ENCODE measurements around the gene ROPN1. TPM values are rescaled to one million over a fixed set of nuclear protein-coding genes. Genes with fewer than 3 reads are reported as not detected.
"Not testable (repeated sequence)": the region's sequence is repeated elsewhere in the genome, so short reads cannot be mapped to it uniquely, and the experiment has no call there.

ROPN1 gene
- total RNA-seq, 3 donors from 2014 or later (not counting 1 experiment from before 2014, with no cell fraction given) = not detected

- WGBS (ENCODE audit: insufficient coverage) = 96% methylated on average over 1 of the region's 1 CpG
- Histone ChIP-seq H3K36me3 (ENCODE audit: control insufficient read depth, insufficient read depth, low read length) (no peaks in the 10 kb centered on the region), H3K9me3 (ENCODE audit: control insufficient read depth, insufficient read depth, low read length) (no peaks in the 10 kb centered on the region), H3K27me3 (ENCODE audit: control insufficient read depth, insufficient read depth, low read length) (peaks cover 4% of the 10 kb centered on the region), H3K27ac (ENCODE audit: low read length) (no peak overlapping the region), H3K4me1 (ENCODE audit: control insufficient read depth, insufficient read depth, low read length) (no peaks in the 10 kb centered on the region), H3K4me3 (ENCODE audit: low read length) (no peak overlapping the region)
- no peaks in the 10 kb centered on the region for H3K36me3 Mint-ChIP-seq
- DNase-seq (no peak), ATAC-seq (no peak)
- no peaks in the 10 kb centered on the region for H3K9me3 Mint-ChIP-seq
- no peak overlapping the region for H3K4me3 Mint-ChIP-seq
- H3K4me1 Mint-ChIP-seq = peaks cover 0 to 6% of the 10 kb centered on the region in 2 donors
- no peak overlapping the region for H3K27ac Mint-ChIP-seq
- intact Hi-C loops (cut with micrococcal nuclease) = no loop called here
- TF ChIP-seq CTCF (IDR thresholded peaks at IDR 0.05) = no peak
- H3K27me3 Mint-ChIP-seq (ENCODE audit: low read depth in 2 of 2) = peaks cover 31 to 70% of the 10 kb centered on the region in 2 donors
Observed at GRCh38 chr3:123984350-123984749, 7.6 kb downstream of the ROPN1 start.

GRCh38 chr3:123981317-123981716 lies 10.6 kb downstream of the ROPN1 start:
- H3K9me3 Mint-ChIP-seq; H3K4me3 Mint-ChIP-seq; H3K4me3 ChIP-seq (ENCODE audit: low read length); H3K27me3 ChIP-seq (ENCODE audit: control insufficient read depth, insufficient read depth, low read length); H3K27ac ChIP-seq (ENCODE audit: low read length); H3K36me3 ChIP-seq (ENCODE audit: control insufficient read depth, insufficient read depth, low read length); H3K36me3 Mint-ChIP-seq; ATAC-seq; DNase-seq; intact Hi-C loops (cut with micrococcal nuclease); H3K4me1 Mint-ChIP-seq; H3K4me1 ChIP-seq (ENCODE audit: control insufficient read depth, insufficient read depth, low read length); H3K27ac Mint-ChIP-seq; H3K9me3 ChIP-seq (ENCODE audit: control insufficient read depth, insufficient read depth, low read length): not testable (repeated sequence)
- peaks cover 22 to 54% of the 10 kb centered on the region in 2 donors for H3K27me3 Mint-ChIP-seq (ENCODE audit: low read depth in 2 of 2)
- WGBS (ENCODE audit: insufficient coverage) = 80% methylated on average over 4 of the region's 4 CpGs

GRCh38 chr3:123980539-123980938 lies 11.4 kb downstream of the ROPN1 start:
- no peaks in the 10 kb centered on the region for H3K9me3 Mint-ChIP-seq
- Histone ChIP-seq H3K4me3 (ENCODE audit: low read length) (no peak overlapping the region), H3K36me3 (ENCODE audit: control insufficient read depth, insufficient read depth, low read length) (no peaks in the 10 kb centered on the region), H3K4me1 (ENCODE audit: control insufficient read depth, insufficient read depth, low read length) (no peaks in the 10 kb centered on the region), H3K27me3 (ENCODE audit: control insufficient read depth, insufficient read depth, low read length) (peaks cover 4% of the 10 kb centered on the region), H3K27ac (ENCODE audit: low read length) (no peak overlapping the region), H3K9me3 (ENCODE audit: control insufficient read depth, insufficient read depth, low read length) (no peaks in the 10 kb centered on the region)
- H3K4me3 Mint-ChIP-seq = no peak overlapping the region
- H3K27ac Mint-ChIP-seq = no peak overlapping the region
- no peaks in the 10 kb centered on the region for H3K36me3 Mint-ChIP-seq
- TF ChIP-seq CTCF (IDR thresholded peaks at IDR 0.05) = no peak
- intact Hi-C loops (cut with micrococcal nuclease) = no loop called here
- 71% methylated on average over 2 of the region's 4 CpGs for WGBS (ENCODE audit: insufficient coverage)
- ATAC-seq = no peak
- peaks cover 22 to 54% of the 10 kb centered on the region in 2 donors for H3K27me3 Mint-ChIP-seq (ENCODE audit: low read depth in 2 of 2)
- no peak for DNase-seq
- peaks cover 0 to 6% of the 10 kb centered on the region in 2 donors for H3K4me1 Mint-ChIP-seq

DNA sequence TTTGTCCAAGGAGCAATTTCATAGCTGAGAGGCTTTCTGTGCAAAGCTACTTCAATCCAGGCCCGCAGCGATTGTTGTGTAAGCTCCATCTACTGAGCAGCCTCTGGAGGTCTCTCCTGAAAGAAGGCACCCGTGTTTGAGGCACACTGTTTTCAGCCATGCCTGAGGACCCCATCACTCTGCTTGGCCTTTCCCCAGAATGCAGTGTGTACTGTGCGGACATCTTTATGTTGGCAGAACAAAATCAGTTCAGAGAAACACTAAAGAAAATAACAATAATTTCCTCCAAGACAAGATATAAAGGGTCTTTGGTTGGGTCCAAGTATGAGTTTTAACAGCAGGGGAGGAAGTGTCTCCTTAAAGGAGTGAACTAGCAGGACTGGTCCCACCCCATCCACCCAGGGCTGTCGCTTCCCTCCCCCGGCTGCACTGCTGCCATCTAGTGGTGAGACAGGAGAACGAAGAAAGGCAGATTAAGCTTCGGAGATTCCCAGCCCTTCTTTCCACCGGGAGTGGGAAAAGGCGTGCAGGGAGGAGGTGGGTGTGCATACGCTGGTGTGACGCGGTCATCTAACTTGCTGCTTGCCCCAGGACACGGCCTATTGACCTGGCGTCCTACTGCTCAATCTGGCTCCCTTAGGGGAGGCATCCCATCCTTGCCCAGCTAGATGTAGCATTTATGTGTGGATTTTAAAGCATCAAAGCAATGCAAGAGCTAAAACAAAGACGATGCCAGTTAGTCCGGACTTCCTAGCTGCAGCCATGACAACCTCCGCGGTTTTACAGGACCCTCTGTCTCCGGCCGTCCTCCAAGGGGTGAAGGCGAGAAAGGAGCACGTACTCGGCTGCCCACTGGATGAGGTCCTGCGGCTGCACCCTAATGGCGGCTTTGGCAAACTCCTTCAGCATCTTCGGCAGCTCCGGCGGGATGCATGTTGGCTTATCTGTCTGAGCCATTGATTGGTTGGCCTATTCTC lies 12.1 kb downstream of the ROPN1 start:
- intact Hi-C loops (cut with micrococcal nuclease); H3K27ac Mint-ChIP-seq: not testable (repeated sequence)

DNA sequence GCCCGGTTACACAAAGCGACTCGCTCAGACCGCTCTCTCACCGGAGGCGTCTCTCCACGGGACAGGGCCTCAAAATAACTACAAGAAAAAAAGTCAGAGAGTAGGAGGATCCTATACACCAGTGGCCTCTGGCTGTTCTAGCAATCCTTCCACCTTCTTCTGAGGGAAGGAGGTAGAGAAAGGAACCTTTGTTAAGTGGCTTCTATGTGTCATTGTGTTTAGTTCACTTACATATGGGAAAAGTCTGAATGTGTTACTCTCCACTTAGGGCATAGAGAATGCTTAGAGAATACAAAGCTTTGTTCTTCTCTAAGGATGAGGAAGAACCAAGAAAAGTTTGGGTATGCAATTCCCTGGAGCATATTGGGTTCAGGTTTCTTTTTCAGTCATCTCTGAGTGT lies 15.0 kb downstream of the ROPN1 start:
- H3K27ac ChIP-seq (ENCODE audit: low read length); DNase-seq; H3K9me3 ChIP-seq (ENCODE audit: control insufficient read depth, insufficient read depth, low read length); H3K4me1 Mint-ChIP-seq; H3K4me1 ChIP-seq (ENCODE audit: control insufficient read depth, insufficient read depth, low read length); H3K36me3 ChIP-seq (ENCODE audit: control insufficient read depth, insufficient read depth, low read length); H3K27ac Mint-ChIP-seq; ATAC-seq; H3K4me3 Mint-ChIP-seq; H3K36me3 Mint-ChIP-seq; intact Hi-C loops (cut with micrococcal nuclease); H3K4me3 ChIP-seq (ENCODE audit: low read length); H3K9me3 Mint-ChIP-seq; H3K27me3 ChIP-seq (ENCODE audit: control insufficient read depth, insufficient read depth, low read length): not testable (repeated sequence)
- WGBS (ENCODE audit: insufficient coverage) = no CpG with 5 or more reads among the region's 7 CpGs
- peaks cover 22 to 42% of the 10 kb centered on the region in 2 donors for H3K27me3 Mint-ChIP-seq (ENCODE audit: low read depth in 2 of 2)

More for the DNA sequence above, 12.1 kb downstream of the ROPN1 start:
- not testable (repeated sequence) for H3K36me3 ChIP-seq (ENCODE audit: control insufficient read depth, insufficient read depth, low read length); H3K36me3 Mint-ChIP-seq; H3K27me3 ChIP-seq (ENCODE audit: control insufficient read depth, insufficient read depth, low read length); H3K4me1 ChIP-seq (ENCODE audit: control insufficient read depth, insufficient read depth, low read length); H3K4me3 Mint-ChIP-seq; H3K4me1 Mint-ChIP-seq; H3K9me3 ChIP-seq (ENCODE audit: control insufficient read depth, insufficient read depth, low read length); H3K4me3 ChIP-seq (ENCODE audit: low read length); H3K9me3 Mint-ChIP-seq; H3K27ac ChIP-seq (ENCODE audit: low read length)
- peaks cover 22 to 48% of the 10 kb centered on the region in 2 donors for H3K27me3 Mint-ChIP-seq (ENCODE audit: low read depth in 2 of 2)
- peak in 1 of 2 donors; percentile 32 for DNase-seq
- ATAC-seq = peak; percentile 76 to 90 (median 88)
- TF ChIP-seq CTCF (IDR thresholded peaks at IDR 0.05) = peak; percentile 75
- WGBS (ENCODE audit: insufficient coverage) = 13% methylated on average over 26 of the region's 29 CpGs
